Smooth muscle cell (in vitro differentiated cells): Measurements from ENCODE around the gene CRISPLD2. TPM values are rescaled to one million over a fixed set of nuclear protein-coding genes. Genes with fewer than 3 reads are reported as not detected.

Experiments
- DNase-seq: peaks from one replicate; lab custom pipeline; 2025; ENCODE audit not compliant: unreplicated experiment; lab: John Stamatoyannopoulos, UW
- H2AFZ ChIP-seq: fragments of 200-600 bp; sonication (generic); 2 replicates; pipeline ENCODE4 v1.6.0; 2016; ENCODE audit warnings: antibody characterized with exemption, low read depth, mild to moderate bottlenecking
- H3F3A ChIP-seq: fragments of 200-600 bp; sonication (generic); 2 replicates; pipeline ENCODE4 v1.6.0; 2017; ENCODE audit warnings: antibody characterized with exemption, low read depth
- H3K27ac ChIP-seq: fragments of 200-600 bp; sonication (generic); 2 replicates; pipeline ENCODE4 v1.5.1; 2016; ENCODE audit warnings: low read depth, mild to moderate bottlenecking
- H3K27me3 ChIP-seq: fragments of 200-600 bp; sonication (generic); 2 replicates; pipeline ENCODE4 v1.6.1; 2016; ENCODE audit warnings: low read depth, mild to moderate bottlenecking
- H3K36me3 ChIP-seq: fragments of 200-600 bp; sonication (generic); 2 replicates; pipeline ENCODE4 v1.5.1; 2016; ENCODE audit warnings: low read depth
- H3K4me1 ChIP-seq: fragments of 200-600 bp; sonication (generic); 2 replicates; pipeline ENCODE4 v1.5.1; 2016; ENCODE audit warnings: low read depth
- H3K4me2 ChIP-seq: fragments of 200-600 bp; sonication (generic); 2 replicates; pipeline ENCODE4 v1.6.0; 2016; ENCODE audit warnings: mild to moderate bottlenecking
- H3K4me3 ChIP-seq: fragments of 200-600 bp; sonication (generic); 2 replicates; pipeline ENCODE4 v1.5.1; 2016; ENCODE audit warnings: mild to moderate bottlenecking
- H3K79me2 ChIP-seq: fragments of 200-600 bp; sonication (generic); 2 replicates; pipeline ENCODE4 v1.6.0; 2016; ENCODE audit warnings: low read depth, mild to moderate bottlenecking
- H3K9ac ChIP-seq: fragments of 200-600 bp; sonication (generic); 2 replicates; pipeline ENCODE4 v1.6.0; 2016; ENCODE audit warnings: low read depth
- H3K9me3 ChIP-seq: fragments of 200-600 bp; sonication (generic); replicated peaks from 2 replicates; pipeline ENCODE4 v1.5.1; 2016; ENCODE audit warnings: low read depth
- H4K20me1 ChIP-seq: fragments of 200-600 bp; sonication (generic); 2 replicates; pipeline ENCODE4 v1.6.0; 2016; ENCODE audit warnings: low read depth
- whole genome bisulfite sequencing: methylation state at CpG from one replicate; pipeline ENCODE4 v1.1.7; 2016; ENCODE audit warnings: low lambda C conversion rate; 5-methylcytosine and 5-hydroxymethylcytosine counted together
- polyA plus RNA-seq: library from polyadenylated mRNA; unstranded; fragments of >200 nt; fragmentation: Nextera tagmentation; extraction: Ambion mirVana; gene quantifications from 2 replicates; pipeline ENCODE4 v1.2.1, GENCODE V29; 2016
- total RNA-seq: library from RNA; depleted of rRNA; stranded (reverse); fragments of >200 nt; gene quantifications from 2 replicates; pipeline ENCODE4 v1.2.3, GENCODE V29; 2014
- TF ChIP-seq, protein P1 (sequence below): fragments of 200-600 bp; sonication (generic); IDR thresholded peaks from 2 replicates; pipeline ENCODE4 v1.5.1; 2017; ENCODE audit warnings: borderline replicate concordance, mild to moderate bottlenecking, antibody characterized with exemption; ENCODE audit not compliant: insufficient read depth, poor library complexity, severe bottlenecking

The CRISPLD2 gene
- total and polyA plus RNA-seq, 2 experiments from 2014 or later: 63.1 to 105 TPM

DNA sequence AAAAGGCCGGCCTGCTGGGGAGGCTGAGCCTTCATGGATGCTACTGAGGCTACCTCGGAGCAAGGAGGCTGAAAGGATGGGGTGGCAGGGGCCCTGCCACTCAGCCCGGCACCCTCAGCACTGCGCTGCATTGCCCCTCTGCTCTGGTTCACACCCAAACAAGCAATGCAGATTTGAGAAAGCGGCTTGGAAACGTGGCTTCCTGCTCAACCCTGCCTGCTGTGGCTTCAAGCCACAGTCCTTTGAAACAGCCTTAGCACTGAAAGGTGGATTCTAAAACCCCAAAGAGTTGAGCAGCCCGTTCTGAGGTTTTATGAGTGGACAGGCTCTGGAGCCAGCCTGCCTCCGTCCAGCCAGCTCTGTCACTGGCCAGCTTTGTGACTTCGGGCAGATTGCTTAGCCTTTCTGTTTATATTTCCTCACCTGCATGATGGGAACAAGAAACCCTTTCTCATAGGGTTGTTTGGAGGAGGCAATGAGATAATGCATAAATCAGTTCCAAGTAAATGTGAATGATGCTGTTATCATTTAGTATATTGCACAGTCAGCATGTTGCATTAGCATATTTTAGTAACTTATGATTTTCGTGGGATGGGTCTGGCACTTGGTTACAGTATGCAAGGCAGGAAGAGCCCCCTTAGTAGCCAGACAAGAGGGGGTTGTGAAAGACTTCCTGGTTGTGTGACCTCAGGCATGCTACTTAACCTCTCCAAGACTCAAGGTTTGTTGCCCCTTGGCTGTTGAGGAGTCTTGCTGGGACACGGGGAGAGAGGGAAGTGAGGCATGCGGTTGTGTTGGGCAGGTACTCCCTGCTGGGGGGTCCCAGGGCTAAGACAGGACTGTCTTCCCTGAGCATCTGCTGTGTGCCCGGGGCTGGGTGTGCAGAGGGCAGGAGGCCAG, 23.6 kb downstream of the CRISPLD2 start:
- DNase-seq: no peak
- H3K4me1 ChIP-seq: peaks cover 25% of the 10 kb centered on the region
- H3K79me2 ChIP-seq: peaks cover 27% of the 10 kb centered on the region
- no peak overlapping the region for H3K9ac ChIP-seq
- no peak overlapping the region for H3K4me3 ChIP-seq
- H3F3A ChIP-seq: peaks cover 6% of the 10 kb centered on the region
- no peak overlapping the region for H2AFZ ChIP-seq
- WGBS: 72% methylated on average over 13 of the region's 13 CpGs
- no peaks in the 10 kb centered on the region for H3K27me3 ChIP-seq
- H3K36me3 ChIP-seq: no peaks in the 10 kb centered on the region
- no peak overlapping the region for H3K27ac ChIP-seq
- TF ChIP-seq, protein P1, sequence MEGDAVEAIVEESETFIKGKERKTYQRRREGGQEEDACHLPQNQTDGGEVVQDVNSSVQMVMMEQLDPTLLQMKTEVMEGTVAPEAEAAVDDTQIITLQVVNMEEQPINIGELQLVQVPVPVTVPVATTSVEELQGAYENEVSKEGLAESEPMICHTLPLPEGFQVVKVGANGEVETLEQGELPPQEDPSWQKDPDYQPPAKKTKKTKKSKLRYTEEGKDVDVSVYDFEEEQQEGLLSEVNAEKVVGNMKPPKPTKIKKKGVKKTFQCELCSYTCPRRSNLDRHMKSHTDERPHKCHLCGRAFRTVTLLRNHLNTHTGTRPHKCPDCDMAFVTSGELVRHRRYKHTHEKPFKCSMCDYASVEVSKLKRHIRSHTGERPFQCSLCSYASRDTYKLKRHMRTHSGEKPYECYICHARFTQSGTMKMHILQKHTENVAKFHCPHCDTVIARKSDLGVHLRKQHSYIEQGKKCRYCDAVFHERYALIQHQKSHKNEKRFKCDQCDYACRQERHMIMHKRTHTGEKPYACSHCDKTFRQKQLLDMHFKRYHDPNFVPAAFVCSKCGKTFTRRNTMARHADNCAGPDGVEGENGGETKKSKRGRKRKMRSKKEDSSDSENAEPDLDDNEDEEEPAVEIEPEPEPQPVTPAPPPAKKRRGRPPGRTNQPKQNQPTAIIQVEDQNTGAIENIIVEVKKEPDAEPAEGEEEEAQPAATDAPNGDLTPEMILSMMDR: no peak
- H3K4me2 ChIP-seq: no peak overlapping the region
- H4K20me1 ChIP-seq: peaks cover 44% of the 10 kb centered on the region
- no peaks in the 10 kb centered on the region for H3K9me3 ChIP-seq

DNA sequence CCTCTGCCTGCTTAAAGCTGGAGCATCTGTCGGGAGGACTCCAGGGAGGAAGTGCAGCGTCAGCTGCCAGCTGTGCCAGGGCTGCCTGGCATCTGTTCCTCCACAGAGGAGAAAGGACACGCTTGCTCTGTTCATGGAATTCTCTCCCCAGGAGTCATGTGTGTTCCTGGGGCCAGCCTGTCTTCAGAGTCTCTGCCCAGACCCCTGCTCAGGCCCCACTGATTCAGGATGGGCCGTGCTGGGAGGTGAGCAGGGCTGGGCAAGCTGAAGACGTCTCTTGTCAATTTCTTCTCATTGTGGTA, 24.2 kb downstream of the CRISPLD2 start:
- peaks cover 6% of the 10 kb centered on the region for H3F3A ChIP-seq
- H3K36me3 ChIP-seq: no peaks in the 10 kb centered on the region
- no peak overlapping the region for H3K27ac ChIP-seq
- H3K4me2 ChIP-seq: no peak overlapping the region
- H2AFZ ChIP-seq: no peak overlapping the region
- H4K20me1 ChIP-seq: peaks cover 38% of the 10 kb centered on the region
- no peak for DNase-seq
- H3K9me3 ChIP-seq: no peaks in the 10 kb centered on the region
- H3K4me1 ChIP-seq: peaks cover 25% of the 10 kb centered on the region
- no peaks in the 10 kb centered on the region for H3K27me3 ChIP-seq
- WGBS: 83% methylated on average over 5 of the region's 5 CpGs
- TF ChIP-seq, protein P1: no peak
- H3K4me3 ChIP-seq: no peak overlapping the region
- H3K79me2 ChIP-seq: peaks cover 21% of the 10 kb centered on the region
- H3K9ac ChIP-seq: no peak overlapping the region

DNA sequence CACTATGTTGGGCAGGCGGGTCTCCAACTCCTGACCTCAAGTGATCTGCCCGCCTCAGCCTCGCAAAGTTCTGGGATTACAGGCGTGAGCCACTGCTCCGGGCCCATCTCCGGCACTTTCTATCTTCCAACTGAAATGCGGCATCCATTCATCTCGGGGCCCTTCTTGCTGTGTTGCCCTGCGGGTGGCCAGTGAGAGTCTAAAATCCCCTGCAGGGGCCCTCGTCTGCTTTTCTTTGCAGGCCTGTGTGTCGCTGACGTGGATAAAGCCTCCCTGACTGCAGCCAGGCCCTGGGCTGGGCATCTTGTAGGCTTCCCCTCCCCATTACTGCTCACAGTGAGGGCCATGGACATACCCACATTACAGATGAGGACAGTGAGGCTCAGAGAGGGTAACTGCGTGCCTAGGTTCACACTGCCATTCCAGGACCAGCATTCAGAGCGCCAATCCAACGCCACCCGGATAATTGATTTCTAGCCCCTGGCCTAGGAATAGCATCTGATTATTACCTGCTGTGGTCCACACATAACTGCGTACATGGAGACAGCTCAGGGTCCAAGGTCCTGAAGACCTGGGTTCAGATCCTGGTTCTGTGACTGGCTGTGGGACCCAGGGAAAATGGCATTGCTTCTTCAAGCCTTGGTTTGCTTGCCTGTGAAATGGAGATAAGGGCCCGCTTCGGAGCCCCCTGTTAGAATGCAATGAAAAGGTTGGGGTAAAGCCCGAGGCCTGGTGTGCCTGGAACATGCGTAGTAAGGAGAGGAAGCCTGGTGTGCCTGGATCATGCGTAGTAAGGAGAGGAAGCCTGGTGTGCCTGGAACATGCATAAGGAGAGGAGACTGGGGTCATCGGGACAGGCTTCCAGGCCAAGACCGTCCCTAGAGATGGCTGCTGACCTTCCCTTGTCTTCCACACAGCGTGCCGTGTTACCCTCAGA, 25.0 kb downstream of the CRISPLD2 start:
- Histone ChIP-seq H3F3A (peaks cover 6% of the 10 kb centered on the region), H3K4me1 (peaks cover 25% of the 10 kb centered on the region), H3K79me2 (peaks cover 14% of the 10 kb centered on the region), H3K9ac (no peak overlapping the region), H3K9me3 (no peaks in the 10 kb centered on the region), H3K27me3 (no peaks in the 10 kb centered on the region), H4K20me1 (peaks cover 30% of the 10 kb centered on the region), H3K4me2 (no peak overlapping the region), H2AFZ (no peak overlapping the region), H3K27ac (no peak overlapping the region), H3K36me3 (no peaks in the 10 kb centered on the region), H3K4me3 (no peak overlapping the region)
- TF ChIP-seq, protein P1: no peak
- no peak for DNase-seq
- WGBS: 77% methylated on average over 26 of the region's 26 CpGs
